GM18870 (cell line): ENCODE results near the gene MT1M.
"Not testable (repeated sequence)": the region's sequence is repeated elsewhere in the genome, so short reads cannot be mapped to it uniquely, and the experiment has no call there.

Experiments used
- ATAC-seq: cut with Tn5 transposase; IDR thresholded peaks from one replicate; pipeline ENCODE4 v1.9.1; 2021; ENCODE audit warnings: moderate library complexity; ENCODE audit not compliant: unreplicated experiment

MT1M gene

DNA sequence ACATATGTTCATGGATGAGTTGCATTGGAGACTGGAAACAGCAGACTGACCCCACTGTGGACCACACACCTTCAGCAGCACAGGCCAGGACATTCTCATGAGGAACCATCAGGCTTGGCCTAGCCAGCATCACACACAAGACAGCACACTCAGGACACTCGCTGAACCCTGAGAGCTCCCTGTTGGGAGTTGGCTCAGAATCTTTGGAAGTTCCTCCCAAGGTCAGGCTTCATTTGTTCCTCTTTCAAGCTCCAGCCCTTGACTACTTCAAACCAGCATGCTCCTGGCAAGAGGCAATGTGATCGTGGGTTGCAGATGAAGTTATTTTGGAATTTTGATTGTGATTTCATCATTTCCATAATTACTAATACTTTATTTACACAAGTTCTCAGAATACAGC is 39.2 kb downstream of the MT1M start:
- ATAC-seq, result not testable (repeated sequence)

DNA sequence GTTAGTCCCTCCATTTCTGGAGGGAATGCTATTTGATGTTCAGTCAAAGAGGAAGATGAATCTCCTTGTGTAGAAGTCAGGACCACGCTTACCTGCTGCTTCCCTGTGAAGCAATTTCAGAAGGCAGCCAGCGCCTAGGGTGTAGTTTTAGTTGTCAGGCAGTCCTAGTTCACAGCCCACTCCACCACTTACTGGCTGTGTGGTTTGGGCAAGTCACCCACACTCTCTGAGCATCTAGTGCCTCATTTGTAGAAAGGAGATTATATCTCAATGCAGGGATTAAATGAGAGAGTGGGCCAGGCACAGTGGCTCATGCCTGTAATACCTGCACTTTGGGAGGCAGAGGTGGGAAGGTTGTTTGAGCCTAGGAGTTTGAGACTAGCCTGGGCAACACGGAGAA is 39.7 kb downstream of the MT1M start:
- ATAC-seq, result not testable (repeated sequence)

DNA sequence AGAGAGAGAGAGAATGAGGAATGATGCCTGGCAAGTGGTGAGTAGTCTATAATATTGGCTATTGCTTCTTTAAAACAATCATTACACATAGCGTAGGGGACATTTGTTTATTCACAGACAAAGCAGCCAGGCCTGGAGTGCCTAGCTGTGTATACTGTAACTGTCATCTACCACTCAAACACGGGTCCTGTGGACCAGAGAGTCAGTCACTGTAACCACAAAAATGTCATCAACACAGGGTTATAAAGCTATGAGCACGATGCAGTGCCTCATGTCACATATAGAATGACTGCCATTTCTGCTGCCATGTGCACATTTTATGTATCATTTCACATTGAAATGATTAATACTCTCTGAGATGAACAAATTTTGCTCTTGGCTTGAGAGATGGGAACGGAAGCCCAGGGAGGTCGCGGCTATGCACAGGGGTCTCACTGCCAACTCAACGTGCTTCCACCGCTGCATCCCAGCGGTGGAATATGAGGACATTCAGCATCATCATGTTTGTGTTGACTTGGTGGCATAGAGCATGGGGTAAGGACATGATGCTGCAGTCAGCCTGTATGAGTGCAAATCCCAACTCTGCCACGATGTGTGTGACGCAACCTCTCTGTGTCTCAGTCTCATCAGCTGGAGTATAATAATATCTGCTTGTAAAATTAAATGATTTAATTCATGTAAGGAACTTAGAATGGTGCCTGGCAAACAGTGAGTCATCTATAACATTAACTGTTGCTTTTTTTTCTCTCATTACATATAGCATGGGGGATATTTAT is 40.5 kb downstream of the MT1M start:
- ATAC-seq, result no peak

DNA sequence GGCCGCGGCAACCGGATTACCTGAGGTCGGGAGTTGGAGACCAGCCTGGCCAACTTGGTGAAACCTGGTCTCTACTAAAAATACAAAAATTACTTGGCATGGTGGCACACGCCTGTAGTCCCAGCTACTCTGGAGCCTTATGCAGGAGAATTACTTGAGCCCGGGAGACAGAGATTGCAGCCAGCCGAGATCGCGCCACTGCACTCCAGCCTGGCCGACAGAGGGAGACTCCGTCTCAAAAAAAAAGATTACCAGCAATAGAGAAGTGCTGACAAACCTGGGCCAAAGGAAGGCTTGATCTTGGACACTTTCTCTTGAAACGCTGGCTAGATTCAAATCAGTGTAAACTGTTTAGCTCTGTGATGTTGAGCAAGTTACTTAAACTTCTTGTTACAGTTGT is 41.5 kb downstream of the MT1M start:
- ATAC-seq, result no peak

DNA sequence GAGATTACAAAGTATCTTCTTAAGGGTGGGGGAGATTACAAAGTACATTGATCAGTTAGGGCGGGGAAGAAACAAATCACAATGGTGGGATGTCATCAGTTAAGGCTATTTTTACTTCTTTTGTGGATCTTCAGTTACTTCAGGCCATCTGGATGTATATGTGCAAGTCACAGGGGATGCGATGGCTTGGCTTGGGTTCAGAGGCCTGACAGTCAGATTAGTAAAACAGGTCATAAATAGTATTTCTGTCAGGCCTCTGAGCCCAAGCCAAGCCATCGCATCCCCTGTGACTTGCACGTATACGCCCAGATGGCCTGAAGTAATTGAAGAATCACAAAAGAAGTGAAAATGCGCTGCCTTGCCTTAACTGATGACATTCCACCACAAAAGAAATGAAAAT is 42.1 kb downstream of the MT1M start:
- ATAC-seq, result not testable (repeated sequence)

DNA sequence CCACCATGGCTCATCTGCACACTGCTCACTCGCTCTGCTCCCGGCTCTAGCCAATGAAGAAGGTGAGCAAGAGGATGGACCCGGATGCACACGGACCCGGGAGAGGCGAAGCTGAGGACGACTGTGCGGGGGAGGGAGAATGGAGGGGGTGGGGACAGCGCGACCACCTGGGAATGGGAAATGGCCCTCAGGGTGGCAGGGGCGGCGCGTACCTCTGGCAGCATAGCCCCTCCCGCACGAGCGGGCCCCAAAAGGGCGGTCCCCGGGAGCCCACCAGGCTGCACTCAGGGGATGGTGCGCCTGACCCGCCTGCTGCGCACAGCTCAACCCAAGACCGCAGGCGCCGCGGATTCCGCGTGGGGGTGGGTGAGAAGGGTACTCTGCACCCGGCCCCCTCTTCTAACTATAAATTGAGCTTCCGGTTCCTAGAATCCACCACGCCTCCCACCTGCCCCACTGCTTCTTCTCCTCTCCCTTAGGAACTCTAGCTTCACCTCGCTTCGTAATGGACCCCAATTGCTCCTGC is 43.3 kb downstream of the MT1M start:
- no peak for ATAC-seq

DNA sequence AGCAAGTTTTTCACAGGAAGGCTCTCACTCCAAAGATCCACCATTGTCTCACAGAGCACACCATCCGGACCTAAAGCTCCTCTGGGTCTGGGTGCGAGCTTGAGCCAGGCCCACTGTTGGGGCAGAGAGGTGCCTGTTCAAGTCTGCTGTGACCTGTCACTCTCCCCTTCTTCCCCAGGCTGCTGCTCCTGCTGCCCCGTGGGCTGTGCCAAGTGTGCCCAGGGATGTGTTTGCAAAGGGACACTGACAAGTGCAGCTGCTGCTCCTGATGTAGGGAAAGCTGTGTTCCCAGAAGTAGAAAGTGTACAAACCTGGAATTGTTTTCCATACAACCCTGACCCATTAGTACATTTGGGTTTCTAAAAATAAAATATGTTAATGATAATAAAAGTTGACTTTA is 45.0 kb downstream of the MT1M start:
- ATAC-seq, result no peak

DNA sequence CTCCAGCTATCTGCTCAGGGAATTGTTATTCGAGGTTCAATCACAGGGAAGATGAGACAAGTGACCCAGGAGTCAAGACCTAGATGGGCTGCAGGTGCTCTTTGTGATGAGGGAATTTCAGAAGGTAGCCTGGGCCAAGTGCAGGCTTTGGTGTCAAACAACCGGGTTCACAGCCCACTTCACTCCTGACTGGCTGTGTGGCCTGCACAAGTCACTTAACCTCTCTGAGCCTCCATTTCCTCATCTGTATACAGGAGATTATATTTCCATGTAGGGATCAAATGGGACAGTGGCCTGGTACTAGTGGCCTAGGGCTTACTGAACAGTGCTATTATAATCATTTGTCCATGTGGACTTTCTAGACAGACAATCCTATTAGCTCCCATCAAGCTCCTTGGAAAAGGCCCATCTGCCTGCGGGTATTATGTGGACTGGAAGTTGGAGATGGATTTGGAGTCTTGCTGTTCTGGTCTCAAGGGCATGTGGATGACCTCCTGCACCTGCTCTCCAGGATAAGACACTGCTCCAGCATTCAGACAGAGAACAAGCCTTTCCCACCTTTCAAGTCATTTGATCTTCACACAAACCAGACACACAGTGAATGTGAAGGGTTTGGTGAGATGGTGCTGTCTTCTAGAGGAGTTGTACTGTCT is 46.7 kb downstream of the MT1M start:
- no peak for ATAC-seq

DNA sequence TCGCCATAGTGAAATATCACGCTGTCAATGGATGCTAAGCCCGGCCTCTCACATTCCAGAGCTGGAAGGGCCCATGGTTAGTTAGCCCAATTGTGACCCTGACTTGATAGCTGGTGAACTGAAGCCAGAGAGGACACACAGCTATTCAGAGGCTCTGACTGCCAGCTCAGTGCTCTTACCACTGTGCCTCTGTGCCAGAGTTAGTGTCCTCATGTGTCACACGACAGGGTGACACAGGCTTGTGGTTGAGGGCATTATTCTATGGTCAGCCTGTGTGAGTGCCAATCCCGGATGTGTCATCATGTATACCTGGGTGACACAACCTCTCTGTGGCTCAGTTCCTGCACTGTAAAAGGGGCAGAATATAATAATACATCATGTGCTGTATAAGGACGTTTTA is 47.4 kb downstream of the MT1M start:
- no peak for ATAC-seq

DNA sequence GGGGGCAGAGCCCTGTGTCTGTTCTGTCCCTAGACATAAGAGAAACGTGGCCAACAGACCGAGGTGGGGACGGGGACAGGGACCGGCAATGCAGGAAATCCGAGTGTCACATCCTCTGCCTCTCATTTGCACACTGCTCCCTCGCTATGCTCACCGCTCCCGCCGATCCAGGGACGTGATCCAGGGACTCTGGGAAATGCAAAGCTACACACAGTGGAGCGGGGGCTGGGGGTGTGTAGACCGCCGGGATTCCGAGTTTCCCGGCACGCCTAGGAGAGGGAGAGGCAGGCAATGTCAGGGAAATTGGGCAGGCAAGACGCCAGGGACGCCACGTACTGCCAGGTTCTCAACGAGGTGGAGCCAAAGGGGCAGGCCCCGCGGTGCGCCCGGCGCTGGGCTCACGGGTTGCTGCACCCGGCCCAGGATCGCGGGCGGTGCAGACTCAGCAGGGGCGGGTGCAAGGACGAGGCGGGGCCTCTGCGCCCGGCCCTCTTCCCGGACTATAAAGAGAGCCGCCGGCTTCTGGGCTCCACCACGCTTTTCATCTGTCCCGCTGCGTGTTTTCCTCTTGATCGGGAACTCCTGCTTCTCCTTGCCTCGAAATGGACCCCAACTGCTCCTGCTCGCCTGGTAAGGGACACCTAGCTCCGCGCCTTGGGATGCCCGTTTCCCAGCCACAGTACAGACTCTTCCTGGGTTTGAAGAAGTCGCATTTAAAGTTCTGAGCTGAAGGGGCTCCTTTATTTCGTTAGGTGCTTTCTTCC is 49.7 kb downstream of the MT1M start, which contains the start of gene MT1X:
Gene MT1X (plus strand): TSS at position 532 of the 764 bp plus-strand sequence. CDS start 71 bp downstream, at position 603.
- ATAC-seq, result peak; percentile 79

DNA sequence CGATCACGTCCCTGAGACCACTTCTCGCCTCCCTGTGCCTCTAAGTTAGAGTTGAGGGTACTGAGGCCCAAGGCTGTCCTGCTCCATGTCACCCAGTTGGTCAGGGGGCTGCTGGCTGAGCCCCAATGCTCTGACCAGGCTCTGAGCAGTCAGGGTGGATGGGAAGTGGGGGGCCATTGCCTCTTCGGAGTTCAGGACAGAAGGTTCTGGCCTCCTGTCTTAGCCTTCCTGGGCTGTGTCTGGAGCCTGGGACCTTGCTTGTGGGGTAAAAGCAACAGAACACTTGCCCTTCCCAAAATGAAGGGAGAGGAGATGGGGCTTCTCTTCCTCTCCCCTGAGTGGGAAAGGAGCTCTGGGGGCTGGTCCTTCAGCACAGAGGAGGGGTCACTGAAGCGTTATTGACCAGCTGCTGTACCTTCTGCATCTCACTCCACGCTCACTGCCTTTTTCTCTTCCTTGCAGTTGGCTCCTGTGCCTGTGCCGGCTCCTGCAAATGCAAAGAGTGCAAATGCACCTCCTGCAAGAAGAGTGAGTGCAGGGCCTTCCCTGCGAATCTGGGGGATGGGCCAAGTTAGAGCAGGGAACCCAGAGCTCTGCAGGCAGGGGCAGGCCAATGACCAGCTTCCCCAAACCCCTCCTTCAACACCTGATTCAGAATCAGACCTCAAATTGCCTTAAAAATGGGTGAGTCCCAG is 50.4 kb downstream of the MT1M start:
- ATAC-seq, result no peak
